Measurements from ENCODE around the gene FAM240A. TPM values are rescaled to one million over a fixed set of nuclear protein-coding genes. Genes with fewer than 3 reads are reported as not detected.

FAM240A gene
- total RNA-seq, 2 experiments from 2014 or later = not detected

GRCh38 chr3:46617941-46618340 lies 5.6 kb downstream of the FAM240A start:
- no peaks in the 10 kb centered on the region for H3K36me3 Mint-ChIP-seq (ENCODE audit: low read depth)
- peaks cover 5% of the 10 kb centered on the region for H3K27me3 Mint-ChIP-seq (ENCODE audit: low read depth)
- no peak overlapping the region for H3K27ac Mint-ChIP-seq
- intact Hi-C loops (cut with micrococcal nuclease) = no loop called here
- H3K4me1 Mint-ChIP-seq (ENCODE audit: low read depth) = no peaks in the 10 kb centered on the region
- DNase-seq = no peak
- no peaks in the 10 kb centered on the region for H3K9me3 Mint-ChIP-seq
- CTCF ChIA-PET = interaction anchor here (2.9 kb wide), 1 partner anchor 11 kb away, joined by 19 read pairs; no protein-coding TSS in a partner anchor
- no peak overlapping the region for H3K4me3 Mint-ChIP-seq

- no peaks in the 10 kb centered on the region for H3K4me1 Mint-ChIP-seq (ENCODE audit: low read depth)
- CTCF ChIA-PET = interaction anchor here (2.6 to 2.9 kb wide), 2 partner anchors 8 to 131 kb away, joined by 13 to 19 read pairs; no protein-coding TSS in a partner anchor
- no peaks in the 10 kb centered on the region for H3K9me3 Mint-ChIP-seq
- no peak for DNase-seq
- H3K27me3 Mint-ChIP-seq (ENCODE audit: low read depth) = peaks cover 5% of the 10 kb centered on the region
- H3K36me3 Mint-ChIP-seq (ENCODE audit: low read depth) = no peaks in the 10 kb centered on the region
- intact Hi-C loops (cut with micrococcal nuclease) = no loop called here
- H3K4me3 Mint-ChIP-seq = no peak overlapping the region
- H3K27ac Mint-ChIP-seq = no peak overlapping the region
These were observed 7.8 kb downstream of the FAM240A start for GRCh38 chr3:46619845-46620778.

- CTCF ChIA-PET = interaction anchor here (9.2 kb wide), 1 partner anchor 136 kb away, joined by 181 read pairs; no protein-coding TSS in a partner anchor
- H3K36me3 Mint-ChIP-seq (ENCODE audit: low read depth) = no peaks in the 10 kb centered on the region
- H3K4me1 Mint-ChIP-seq (ENCODE audit: low read depth) = peaks cover 6% of the 10 kb centered on the region
- H3K4me3 Mint-ChIP-seq = no peak overlapping the region
- no peaks in the 10 kb centered on the region for H3K9me3 Mint-ChIP-seq
- no peak for DNase-seq
- H3K27me3 Mint-ChIP-seq (ENCODE audit: low read depth) = no peaks in the 10 kb centered on the region
- H3K27ac Mint-ChIP-seq = no peak overlapping the region
- intact Hi-C loops (cut with micrococcal nuclease) = no loop called here
These were observed 12.2 kb downstream of the FAM240A start for GRCh38 chr3:46624533-46624932.

GRCh38 chr3:46624975-46625490 lies 12.7 kb downstream of the FAM240A start:
- H3K27me3 Mint-ChIP-seq (ENCODE audit: low read depth) = no peaks in the 10 kb centered on the region
- no peak for DNase-seq
- CTCF ChIA-PET = interaction anchor here (9.2 kb wide), 1 partner anchor 136 kb away, joined by 181 read pairs; no protein-coding TSS in a partner anchor
- H3K4me3 Mint-ChIP-seq = no peak overlapping the region
- H3K4me1 Mint-ChIP-seq (ENCODE audit: low read depth) = peaks cover 8% of the 10 kb centered on the region
- intact Hi-C loops (cut with micrococcal nuclease) = no loop called here
- no peaks in the 10 kb centered on the region for H3K36me3 Mint-ChIP-seq (ENCODE audit: low read depth)
- H3K27ac Mint-ChIP-seq = no peak overlapping the region
- no peaks in the 10 kb centered on the region for H3K9me3 Mint-ChIP-seq

GRCh38 chr3:46626039-46626438 lies 13.7 kb downstream of the FAM240A start:
- DNase-seq = no peak
- no peak overlapping the region for H3K4me3 Mint-ChIP-seq
- H3K36me3 Mint-ChIP-seq (ENCODE audit: low read depth) = no peaks in the 10 kb centered on the region
- CTCF ChIA-PET = interaction anchor here (9.2 kb wide), 1 partner anchor 137 kb away, joined by 181 read pairs; no protein-coding TSS in a partner anchor
- H3K27me3 Mint-ChIP-seq (ENCODE audit: low read depth) = no peaks in the 10 kb centered on the region
- H3K9me3 Mint-ChIP-seq = no peaks in the 10 kb centered on the region
- no peak overlapping the region for H3K27ac Mint-ChIP-seq
- peaks cover 12% of the 10 kb centered on the region for H3K4me1 Mint-ChIP-seq (ENCODE audit: low read depth)
- intact Hi-C loops (cut with micrococcal nuclease) = no loop called here

- no peak for DNase-seq
- intact Hi-C loops (cut with micrococcal nuclease) = no loop called here
- peaks cover 12% of the 10 kb centered on the region for H3K4me1 Mint-ChIP-seq (ENCODE audit: low read depth)
- H3K27ac Mint-ChIP-seq = no peak overlapping the region
- no peaks in the 10 kb centered on the region for H3K36me3 Mint-ChIP-seq (ENCODE audit: low read depth)
- no peaks in the 10 kb centered on the region for H3K27me3 Mint-ChIP-seq (ENCODE audit: low read depth)
- H3K4me3 Mint-ChIP-seq = no peak overlapping the region
- no peaks in the 10 kb centered on the region for H3K9me3 Mint-ChIP-seq
- CTCF ChIA-PET = interaction anchor here (1.1 to 9.2 kb wide), 4 partner anchors 8 to 138 kb away, joined by 3 to 181 read pairs (median 12); no protein-coding TSS in a partner anchor
These were observed 14.8 kb downstream of the FAM240A start for GRCh38 chr3:46627078-46627477.

- peak overlapping the region; percentile 26 for H3K27ac Mint-ChIP-seq
These were observed 16.6 kb downstream of the FAM240A start for GRCh38 chr3:46628901-46629369.

GRCh38 chr3:46629551-46630517 lies 17.5 kb downstream of the FAM240A start:
- CTCF ChIA-PET = interaction anchor here (0.7 to 9.2 kb wide), 26 partner anchors 10 to 304 kb away, joined by 3 to 181 read pairs (median 4); partner anchors contain the start of gene RTP3
- H3K4me3 Mint-ChIP-seq = peak overlapping the region; percentile 48
- intact Hi-C loops (cut with micrococcal nuclease) = loop anchor here (1.0 kb wide), 2 partner anchors 72 to 142 kb away; no protein-coding TSS in a partner anchor
- H3K27me3 Mint-ChIP-seq (ENCODE audit: low read depth) = no peaks in the 10 kb centered on the region
- DNase-seq = peak; percentile 82
- H3K36me3 Mint-ChIP-seq (ENCODE audit: low read depth) = no peaks in the 10 kb centered on the region
- H3K27ac Mint-ChIP-seq = peak overlapping the region; percentile 41
- H3K4me1 Mint-ChIP-seq (ENCODE audit: low read depth) = peaks cover 17% of the 10 kb centered on the region
- no peaks in the 10 kb centered on the region for H3K9me3 Mint-ChIP-seq

More at GRCh38 chr3:46628901-46629369, 16.6 kb downstream of the FAM240A start:
- no peaks in the 10 kb centered on the region for H3K9me3 Mint-ChIP-seq
- H3K36me3 Mint-ChIP-seq (ENCODE audit: low read depth) = no peaks in the 10 kb centered on the region
- CTCF ChIA-PET = interaction anchor here (0.6 to 9.2 kb wide), 18 partner anchors 10 to 303 kb away, joined by 3 to 181 read pairs (median 7); partner anchors contain the start of gene RTP3
- no peak for DNase-seq
- peaks cover 12% of the 10 kb centered on the region for H3K4me1 Mint-ChIP-seq (ENCODE audit: low read depth)
- no peaks in the 10 kb centered on the region for H3K27me3 Mint-ChIP-seq (ENCODE audit: low read depth)
- intact Hi-C loops (cut with micrococcal nuclease) = no loop called here
- peak overlapping the region; percentile 48 for H3K4me3 Mint-ChIP-seq

- Mint-ChIP-seq H3K4me3 (no peak overlapping the region), H3K36me3 (ENCODE audit: low read depth) (no peaks in the 10 kb centered on the region), H3K27ac (no peak overlapping the region), H3K4me1 (ENCODE audit: low read depth) (peaks cover 18% of the 10 kb centered on the region), H3K27me3 (ENCODE audit: low read depth) (no peaks in the 10 kb centered on the region), H3K9me3 (no peaks in the 10 kb centered on the region)
- intact Hi-C loops (cut with micrococcal nuclease) = no loop called here
- no peak for DNase-seq
- CTCF ChIA-PET = interaction anchor here (0.6 to 9.2 kb wide), 4 partner anchors 49 to 900 kb away, joined by 3 to 181 read pairs (median 4); partner anchors contain the start of gene RTP3
These were observed 20.5 kb downstream of the FAM240A start for GRCh38 chr3:46632792-46633191.

- no peak overlapping the region for H3K27ac Mint-ChIP-seq
- DNase-seq = no peak
- intact Hi-C loops (cut with micrococcal nuclease) = no loop called here
- CTCF ChIA-PET = interaction anchor here (1.5 kb wide), 1 partner anchor 146 kb away, joined by 4 read pairs; no protein-coding TSS in a partner anchor
- H3K4me1 Mint-ChIP-seq (ENCODE audit: low read depth) = peaks cover 11% of the 10 kb centered on the region
- H3K9me3 Mint-ChIP-seq = no peaks in the 10 kb centered on the region
- no peaks in the 10 kb centered on the region for H3K27me3 Mint-ChIP-seq (ENCODE audit: low read depth)
- no peak overlapping the region for H3K4me3 Mint-ChIP-seq
- H3K36me3 Mint-ChIP-seq (ENCODE audit: low read depth) = no peaks in the 10 kb centered on the region
These were observed 22.5 kb downstream of the FAM240A start for GRCh38 chr3:46634856-46635255.

GRCh38 chr3:46639221-46639620 lies 26.9 kb downstream of the FAM240A start:
- Mint-ChIP-seq H3K27ac (no peak overlapping the region), H3K4me1 (ENCODE audit: low read depth) (peaks cover 6% of the 10 kb centered on the region), H3K9me3 (peaks cover 14% of the 10 kb centered on the region), H3K27me3 (ENCODE audit: low read depth) (peaks cover 2% of the 10 kb centered on the region), H3K4me3 (no peak overlapping the region), H3K36me3 (ENCODE audit: low read depth) (no peaks in the 10 kb centered on the region)
- intact Hi-C loops (cut with micrococcal nuclease) = no loop called here
- CTCF ChIA-PET = interaction anchor here (2.5 kb wide), 1 partner anchor 9 kb away, joined by 16 read pairs; no protein-coding TSS in a partner anchor
- DNase-seq = no peak

Data from activated naive CD4-positive, alpha-beta T cell treated with anti-CD3 and anti-CD28 coated beads for 36 hours (primary cell).